Kidney epithelial cell (primary cell): ENCODE measurements around the gene MED13L. TPM values are rescaled to one million over a fixed set of nuclear protein-coding genes. Genes with fewer than 3 reads are reported as not detected.

Source experiments
- DNase-seq: peaks from one replicate; pipeline ENCODE4 v3.0.0-alpha.2; 2010; ENCODE audit warnings: low read depth
- H3K27me3 ChIP-seq: 2 replicates; pipeline ENCODE4 v1.6.0; 2011; ENCODE audit warnings: low read length; ENCODE audit not compliant: control insufficient read depth, insufficient read depth
- H3K36me3 ChIP-seq: 2 replicates; pipeline ENCODE4 v1.5.1; 2011; ENCODE audit warnings: low read length; ENCODE audit not compliant: control insufficient read depth, insufficient read depth
- H3K4me3 ChIP-seq: 2 replicates; pipeline ENCODE4 v1.5.1; 2011; ENCODE audit warnings: low read depth, mild to moderate bottlenecking, control low read depth, low read length
- CTCF ChIP-seq: IDR thresholded peaks from 2 replicates; pipeline ENCODE4 v1.5.1; 2011; ENCODE audit warnings: mild to moderate bottlenecking, moderate library complexity, low read length, control low read depth, inconsistent platforms; ENCODE audit not compliant: insufficient read depth, poor library complexity, severe bottlenecking
- total RNA-seq: library from RNA; depleted of rRNA; stranded (reverse); fragments of >200 nt; gene quantifications from 2 replicates; pipeline ENCODE4 v1.2.3, GENCODE V29; 2015

MED13L gene
- total RNA-seq, 1 donor from 2014 or later: 45.9 TPM

- peak; percentile 50 for DNase-seq
- Histone ChIP-seq H3K4me3 (no peak overlapping the region), H3K36me3 (no peaks in the 10 kb centered on the region), H3K27me3 (no peaks in the 10 kb centered on the region)
- TF ChIP-seq CTCF: no peak
These were observed 153.8 kb downstream of the MED13L start for GRCh38 chr12:116123451-116124258.

- no peak for TF ChIP-seq CTCF
- no peak for DNase-seq
- Histone ChIP-seq H3K27me3 (no peaks in the 10 kb centered on the region), H3K36me3 (no peaks in the 10 kb centered on the region), H3K4me3 (no peak overlapping the region)
These were observed 154.9 kb downstream of the MED13L start for GRCh38 chr12:116122628-116123027.

- H3K36me3 ChIP-seq: no peaks in the 10 kb centered on the region
- no peaks in the 10 kb centered on the region for H3K27me3 ChIP-seq
- DNase-seq: no peak
- no peak for TF ChIP-seq CTCF
- H3K4me3 ChIP-seq: no peak overlapping the region
These were observed 156.0 kb downstream of the MED13L start for GRCh38 chr12:116121453-116121871.

- no peak for TF ChIP-seq CTCF
- H3K36me3 ChIP-seq: no peaks in the 10 kb centered on the region
- H3K27me3 ChIP-seq: no peaks in the 10 kb centered on the region
- H3K4me3 ChIP-seq: no peak overlapping the region
- DNase-seq: no peak
These were observed 160.7 kb downstream of the MED13L start for GRCh38 chr12:116116650-116117424.

- H3K27me3 ChIP-seq: no peaks in the 10 kb centered on the region
- DNase-seq: no peak
- no peaks in the 10 kb centered on the region for H3K36me3 ChIP-seq
- no peak for TF ChIP-seq CTCF
- H3K4me3 ChIP-seq: no peak overlapping the region
These were observed 163.9 kb downstream of the MED13L start for GRCh38 chr12:116113398-116114130.
